GM21515 (cell line): ENCODE measurements around the gene KRT26.

ENCODE experiments used
- ATAC-seq: cut with Tn5 transposase; IDR thresholded peaks from one replicate; pipeline ENCODE4 v1.9.1; 2021; ENCODE audit not compliant: unreplicated experiment

The KRT26 gene

GRCh38 chr17:40734018-40734417 lies 38.0 kb downstream of the KRT26 start:
- ATAC-seq: no peak

GRCh38 chr17:40730970-40731369 lies 41.0 kb downstream of the KRT26 start:
- ATAC-seq: no peak

GRCh38 chr17:40727447-40728231 lies 44.4 kb downstream of the KRT26 start:
- ATAC-seq: no peak

- no peak for ATAC-seq
Measured at GRCh38 chr17:40726919-40727318, 45.1 kb downstream of the KRT26 start.

- ATAC-seq: no peak
Measured at GRCh38 chr17:40724656-40725055, 47.3 kb downstream of the KRT26 start.

GRCh38 chr17:40722241-40722640 lies 49.8 kb downstream of the KRT26 start:
- ATAC-seq: no peak

GRCh38 chr17:40720899-40721298 lies 51.1 kb downstream of the KRT26 start:
- no peak for ATAC-seq

GRCh38 chr17:40718930-40719329 lies 53.1 kb downstream of the KRT26 start:
- ATAC-seq: no peak

GRCh38 chr17:40717776-40718175 lies 54.2 kb downstream of the KRT26 start:
- no peak for ATAC-seq
